ENCODE results near the gene RRAGC. TPM values are rescaled to one million over a fixed set of nuclear protein-coding genes. Genes with fewer than 3 reads are reported as not detected.

The RRAGC gene
- total and polyA plus RNA-seq, 2 of the 13 experiments (the other 11 are each of a cell fraction or from before 2014, with no cell fraction given) = 7.6 to 8.0 TPM

GRCh38 chr1:38859561-38860453 is at the start of gene RRAGC (continued):
- TF ChIP-seq REST (IDR thresholded peaks at IDR 0.05; ENCODE audit: borderline replicate concordance in 1 of 2, low read depth in 1 of 2, low read length in 2 of 2) (no peak), ARID3A (IDR thresholded peaks at IDR 0.05; ENCODE audit: low read depth, low read length) (peak; percentile 25; the same call in 1 of the 2 replicates), ZNF282 (IDR thresholded peaks at IDR 0.05; ENCODE audit: partially characterized antibody) (no peak), PLSCR1 (CRISPR knock-in tag; IDR thresholded peaks at IDR 0.05; ENCODE audit: borderline replicate concordance) (no peak), ARNT (IDR thresholded peaks at IDR 0.05) (no peak), ZNF644 (CRISPR knock-in tag; IDR thresholded peaks at IDR 0.05; ENCODE audit: low read depth) (no peak), HINFP (CRISPR knock-in tag; IDR thresholded peaks at IDR 0.05; ENCODE audit: low read depth) (no peak), BHLHE40 (IDR thresholded peaks at IDR 0.05; ENCODE audit: low read length) (peak; percentile 100), ZFY (CRISPR knock-in tag; IDR thresholded peaks at IDR 0.05) (peak; percentile 74), FOXA1 (IDR thresholded peaks at IDR 0.05) (no peak), FOXA1 (CRISPR knock-in tag; IDR thresholded peaks at IDR 0.05) (no peak), HNRNPUL1 (IDR thresholded peaks at IDR 0.05; ENCODE audit: low read depth, low read length) (no peak), IRF2 (CRISPR knock-in tag; IDR thresholded peaks at IDR 0.05) (peak; percentile 47; the same call in 1 of the 2 replicates), SIX1 (CRISPR knock-in tag; IDR thresholded peaks at IDR 0.05; ENCODE audit: borderline replicate concordance) (no peak), ZNF646 (CRISPR knock-in tag; IDR thresholded peaks at IDR 0.05) (no peak)
